ENCODE measurements around the gene PSMA1.

DNA sequence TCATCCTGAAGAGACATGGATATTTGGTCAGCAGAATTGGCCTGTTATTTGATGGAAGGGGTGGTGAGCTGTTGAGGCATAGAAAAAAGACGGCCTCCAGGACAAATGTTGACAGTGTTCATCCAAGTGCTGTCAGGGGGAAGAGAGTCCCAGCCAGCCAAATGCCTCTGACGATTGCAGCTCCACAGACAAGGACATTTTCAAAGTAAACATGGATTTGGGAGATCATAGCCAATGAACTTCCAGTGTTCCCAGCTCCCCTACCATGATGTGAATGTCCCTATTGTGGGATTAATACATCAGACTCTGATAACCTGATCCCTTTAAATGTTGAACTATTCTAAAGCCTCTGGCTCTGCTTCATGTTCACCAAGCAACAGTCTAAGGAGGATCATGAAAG lies 31.2 kb upstream of the PSMA1 start:
- no peak for TF ChIP-seq POLR2A (IDR thresholded peaks at IDR 0.05)
- TF ChIP-seq, protein P1, sequence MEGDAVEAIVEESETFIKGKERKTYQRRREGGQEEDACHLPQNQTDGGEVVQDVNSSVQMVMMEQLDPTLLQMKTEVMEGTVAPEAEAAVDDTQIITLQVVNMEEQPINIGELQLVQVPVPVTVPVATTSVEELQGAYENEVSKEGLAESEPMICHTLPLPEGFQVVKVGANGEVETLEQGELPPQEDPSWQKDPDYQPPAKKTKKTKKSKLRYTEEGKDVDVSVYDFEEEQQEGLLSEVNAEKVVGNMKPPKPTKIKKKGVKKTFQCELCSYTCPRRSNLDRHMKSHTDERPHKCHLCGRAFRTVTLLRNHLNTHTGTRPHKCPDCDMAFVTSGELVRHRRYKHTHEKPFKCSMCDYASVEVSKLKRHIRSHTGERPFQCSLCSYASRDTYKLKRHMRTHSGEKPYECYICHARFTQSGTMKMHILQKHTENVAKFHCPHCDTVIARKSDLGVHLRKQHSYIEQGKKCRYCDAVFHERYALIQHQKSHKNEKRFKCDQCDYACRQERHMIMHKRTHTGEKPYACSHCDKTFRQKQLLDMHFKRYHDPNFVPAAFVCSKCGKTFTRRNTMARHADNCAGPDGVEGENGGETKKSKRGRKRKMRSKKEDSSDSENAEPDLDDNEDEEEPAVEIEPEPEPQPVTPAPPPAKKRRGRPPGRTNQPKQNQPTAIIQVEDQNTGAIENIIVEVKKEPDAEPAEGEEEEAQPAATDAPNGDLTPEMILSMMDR (IDR thresholded peaks at IDR 0.05): no peak
